HT1080 (cell line): ENCODE measurements around the gene STAP1. TPM values are rescaled to one million over a fixed set of nuclear protein-coding genes. Genes with fewer than 3 reads are reported as not detected.
"Not testable (repeated sequence)": the region's sequence is repeated elsewhere in the genome, so short reads cannot be mapped to it uniquely, and the experiment has no call there.

Experiments
- DNase-seq: peaks from one replicate; pipeline ENCODE4 v3.0.0-alpha.2; 2015; ENCODE audit warnings: low read depth
- small RNA-seq: library from RNA; depleted of rRNA; stranded (forward); fragments of <200 nt; gene quantifications from one replicate; pipeline ENCODE3, GENCODE V24; 2014
- total RNA-seq: library from RNA; depleted of rRNA; stranded (reverse); fragments of >200 nt; shearing (Covaris generic); gene quantifications from 2 replicates; pipeline ENCODE4 v1.2.3, GENCODE V29; 2014; rRNA removed

STAP1 gene
- total RNA-seq, 1 experiment from 2014 or later: not detected

- no peak for DNase-seq
Observed at GRCh38 chr4:67616478-67616877, 58.0 kb downstream of the STAP1 start.

GRCh38 chr4:67624939-67625338 is 66.4 kb downstream of the STAP1 start:
- DNase-seq: no peak

GRCh38 chr4:67632492-67632891 is 74.0 kb downstream of the STAP1 start:
- no peak for DNase-seq

GRCh38 chr4:67634741-67635140 is 76.2 kb downstream of the STAP1 start:
- DNase-seq: no peak

- DNase-seq: no peak
Observed at GRCh38 chr4:67635331-67635730, 76.8 kb downstream of the STAP1 start.

GRCh38 chr4:67636978-67637377 is 78.5 kb downstream of the STAP1 start:
- not testable (repeated sequence) for DNase-seq

- DNase-seq: no peak
Observed at GRCh38 chr4:67638136-67638535, 79.6 kb downstream of the STAP1 start.

- DNase-seq: no peak
Observed at GRCh38 chr4:67651536-67651935, 93.0 kb downstream of the STAP1 start.

Small RNA genes lying within 50 kb of the gene (small RNA-seq; reads per million reads assigned to genes)
- not detected for gene AC096720.1

Other genes starting within 250 kb of the STAP1 start
- 8.6 and 9.6 TPM in 2 replicates for gene CENPC, start 13.2 kb upstream of the STAP1 start, total RNA-seq
- gene UBA6, start 142.4 kb downstream of the STAP1 start, total RNA-seq: 40.0 and 60.6 TPM in 2 replicates
- not detected in 2 replicates for gene GNRHR, start 195.7 kb downstream of the STAP1 start, total RNA-seq